ENCODE results near the gene VPS72.
"Not testable (repeated sequence)": the region's sequence is repeated elsewhere in the genome, so short reads cannot be mapped to it uniquely, and the experiment has no call there.

VPS72 gene

GRCh38 chr1:151193304-151193703, 3.3 kb upstream of the VPS72 start:
- no peak overlapping the region for H3K4me3 ChIP-seq (ENCODE audit: low read length in 2 of 2)
- peaks cover 0 to 7% of the 10 kb centered on the region in 2 donors for H3K4me1 ChIP-seq (ENCODE audit: control insufficient read depth in 2 of 2, insufficient read depth in 1 of 2, low read depth in 1 of 2, low read length in 2 of 2)
- no peak overlapping the region for H2BK120ac ChIP-seq (ENCODE audit: low read depth, low read length)
- H4K91ac ChIP-seq (ENCODE audit: low read depth, low read length, poor library complexity): no peak overlapping the region
- H3K14ac ChIP-seq (ENCODE audit: low read length): no peak overlapping the region
- H3K18ac ChIP-seq (ENCODE audit: low read length): no peak overlapping the region
- H2BK15ac ChIP-seq (ENCODE audit: low read length): no peak overlapping the region
- H2BK12ac ChIP-seq (ENCODE audit: low read length): no peak overlapping the region
- no peak overlapping the region for H3K9ac ChIP-seq (ENCODE audit: low read depth, low read length, poor library complexity)
- no peak overlapping the region for H3K4me2 ChIP-seq (ENCODE audit: insufficient read depth, low read length, poor library complexity, severe bottlenecking)
- H3K79me1 ChIP-seq (ENCODE audit: low read depth, low read length): no peaks in the 10 kb centered on the region
- DNase-seq (ENCODE audit: low spot score): no peak
- no peak overlapping the region for H2AK5ac ChIP-seq (ENCODE audit: low read depth, low read length)
- WGBS, 2 donors (ENCODE audit: extremely low coverage in 2 of 2, insufficient read length in 2 of 2, insufficient replicate concordance in 1 of 2): no CpG with 5 or more reads among the region's 6 CpGs
- H3K36me3 ChIP-seq (replicated peaks in 1 of 2; ENCODE audit: control insufficient read depth in 2 of 2, insufficient read depth in 2 of 2, low read length in 2 of 2): peaks cover 0 to 2% of the 10 kb centered on the region in 2 donors
- H2BK5ac ChIP-seq (ENCODE audit: low read length): no peak overlapping the region
- no peak overlapping the region for H2AFZ ChIP-seq (ENCODE audit: low read length)
- no peak overlapping the region for H4K8ac ChIP-seq (ENCODE audit: low read depth, low read length)
- H3K4ac ChIP-seq (ENCODE audit: low read length): no peak overlapping the region
- no peak overlapping the region for H3K27ac ChIP-seq (replicated peaks; ENCODE audit: low read length)
- H3K23ac ChIP-seq (ENCODE audit: low read depth, low read length, poor library complexity): no peak overlapping the region
- no peaks in the 10 kb centered on the region for H3K27me3 ChIP-seq (ENCODE audit: control insufficient read depth in 3 of 3, insufficient read depth in 3 of 3, low read depth in 1 of 3, low read length in 3 of 3)
- H3K9me3 ChIP-seq (replicated peaks in 1 of 2; ENCODE audit: control insufficient read depth in 2 of 2, insufficient read depth in 1 of 2, low read depth in 1 of 2, low read length in 2 of 2): no peaks in the 10 kb centered on the region

- Histone ChIP-seq H3K9ac (ENCODE audit: low read depth, low read length, poor library complexity) (no peak overlapping the region), H3K23ac (ENCODE audit: low read depth, low read length, poor library complexity) (no peak overlapping the region), H2BK12ac (ENCODE audit: low read length) (no peak overlapping the region), H3K79me1 (ENCODE audit: low read depth, low read length) (no peaks in the 10 kb centered on the region), H3K18ac (ENCODE audit: low read length) (no peak overlapping the region), H2AK5ac (ENCODE audit: low read depth, low read length) (no peak overlapping the region), H3K36me3 (replicated peaks in 1 of 2; ENCODE audit: control insufficient read depth in 2 of 2, insufficient read depth in 2 of 2, low read length in 2 of 2) (peaks cover 0 to 4% of the 10 kb centered on the region in 2 donors), H3K4me1 (ENCODE audit: control insufficient read depth in 2 of 2, insufficient read depth in 1 of 2, low read depth in 1 of 2, low read length in 2 of 2) (peaks cover 0 to 5% of the 10 kb centered on the region in 2 donors), H2AFZ (ENCODE audit: low read length) (no peak overlapping the region), H3K4me3 (ENCODE audit: low read length in 2 of 2) (no peak overlapping the region), H3K4ac (ENCODE audit: low read length) (no peak overlapping the region), H2BK15ac (ENCODE audit: low read length) (no peak overlapping the region), H2BK5ac (ENCODE audit: low read length) (no peak overlapping the region), H3K27ac (replicated peaks; ENCODE audit: low read length) (no peak overlapping the region), H3K14ac (ENCODE audit: low read length) (no peak overlapping the region), H3K9me3 (replicated peaks in 1 of 2; ENCODE audit: control insufficient read depth in 2 of 2, insufficient read depth in 1 of 2, low read depth in 1 of 2, low read length in 2 of 2) (no peaks in the 10 kb centered on the region), H3K27me3 (ENCODE audit: control insufficient read depth in 3 of 3, insufficient read depth in 3 of 3, low read depth in 1 of 3, low read length in 3 of 3) (no peaks in the 10 kb centered on the region), H4K91ac (ENCODE audit: low read depth, low read length, poor library complexity) (no peak overlapping the region), H4K8ac (ENCODE audit: low read depth, low read length) (no peak overlapping the region), H2BK120ac (ENCODE audit: low read depth, low read length) (no peak overlapping the region), H3K4me2 (ENCODE audit: insufficient read depth, low read length, poor library complexity, severe bottlenecking) (no peak overlapping the region)
- DNase-seq (ENCODE audit: low spot score): no peak
- no CpG with 5 or more reads among the region's 7 CpGs for WGBS, 2 donors (ENCODE audit: extremely low coverage in 2 of 2, insufficient read length in 2 of 2, insufficient replicate concordance in 1 of 2)
Measured at GRCh38 chr1:151192047-151192446, 2.0 kb upstream of the VPS72 start.

- peaks cover 12 to 35% of the 10 kb centered on the region in 2 donors for H3K36me3 ChIP-seq (replicated peaks in 1 of 2; ENCODE audit: control insufficient read depth in 2 of 2, insufficient read depth in 2 of 2, low read length in 2 of 2)
- not testable (repeated sequence) for H3K27me3 ChIP-seq (ENCODE audit: control insufficient read depth in 3 of 3, insufficient read depth in 3 of 3, low read depth in 1 of 3, low read length in 3 of 3); H3K9ac ChIP-seq (ENCODE audit: low read depth, low read length, poor library complexity); H3K4me1 ChIP-seq (ENCODE audit: control insufficient read depth in 2 of 2, insufficient read depth in 1 of 2, low read depth in 1 of 2, low read length in 2 of 2); H4K8ac ChIP-seq (ENCODE audit: low read depth, low read length); H3K27ac ChIP-seq (replicated peaks; ENCODE audit: low read length); H3K9me3 ChIP-seq (replicated peaks in 1 of 2; ENCODE audit: control insufficient read depth in 2 of 2, insufficient read depth in 1 of 2, low read depth in 1 of 2, low read length in 2 of 2); H2BK5ac ChIP-seq (ENCODE audit: low read length); H3K14ac ChIP-seq (ENCODE audit: low read length); H2BK12ac ChIP-seq (ENCODE audit: low read length); H2AFZ ChIP-seq (ENCODE audit: low read length); H3K79me1 ChIP-seq (ENCODE audit: low read depth, low read length); DNase-seq (ENCODE audit: low spot score); H2BK15ac ChIP-seq (ENCODE audit: low read length); H3K4ac ChIP-seq (ENCODE audit: low read length); H2AK5ac ChIP-seq (ENCODE audit: low read depth, low read length); H4K91ac ChIP-seq (ENCODE audit: low read depth, low read length, poor library complexity); H3K23ac ChIP-seq (ENCODE audit: low read depth, low read length, poor library complexity); H3K18ac ChIP-seq (ENCODE audit: low read length); H2BK120ac ChIP-seq (ENCODE audit: low read depth, low read length)
- peak overlapping the region; percentile 41 for H3K4me2 ChIP-seq (ENCODE audit: insufficient read depth, low read length, poor library complexity, severe bottlenecking)
- H3K4me3 ChIP-seq (ENCODE audit: low read length in 2 of 2): peak overlapping the region in 1 of 2 donors; percentile 77
- no CpG with 5 or more reads among the region's 8 CpGs for WGBS, 2 donors (ENCODE audit: extremely low coverage in 2 of 2, insufficient read length in 2 of 2, insufficient replicate concordance in 1 of 2)
Measured at GRCh38 chr1:151188667-151189066, 1.3 kb downstream of the VPS72 start.

- H2BK5ac ChIP-seq (ENCODE audit: low read length): no peak overlapping the region
- no peaks in the 10 kb centered on the region for H3K27me3 ChIP-seq (ENCODE audit: control insufficient read depth in 3 of 3, insufficient read depth in 3 of 3, low read depth in 1 of 3, low read length in 3 of 3)
- no peak overlapping the region for H2AFZ ChIP-seq (ENCODE audit: low read length)
- no peak overlapping the region for H3K4me3 ChIP-seq (ENCODE audit: low read length in 2 of 2)
- no peak overlapping the region for H3K4ac ChIP-seq (ENCODE audit: low read length)
- no peak overlapping the region for H3K14ac ChIP-seq (ENCODE audit: low read length)
- no peak overlapping the region for H2AK5ac ChIP-seq (ENCODE audit: low read depth, low read length)
- peaks cover 16 to 48% of the 10 kb centered on the region in 2 donors for H3K36me3 ChIP-seq (replicated peaks in 1 of 2; ENCODE audit: control insufficient read depth in 2 of 2, insufficient read depth in 2 of 2, low read length in 2 of 2)
- no peak overlapping the region for H3K18ac ChIP-seq (ENCODE audit: low read length)
- no peak overlapping the region for H4K91ac ChIP-seq (ENCODE audit: low read depth, low read length, poor library complexity)
- no peak overlapping the region for H3K4me2 ChIP-seq (ENCODE audit: insufficient read depth, low read length, poor library complexity, severe bottlenecking)
- H3K79me1 ChIP-seq (ENCODE audit: low read depth, low read length): no peaks in the 10 kb centered on the region
- H3K9ac ChIP-seq (ENCODE audit: low read depth, low read length, poor library complexity): no peak overlapping the region
- WGBS, 2 donors (ENCODE audit: extremely low coverage in 2 of 2, insufficient read length in 2 of 2, insufficient replicate concordance in 1 of 2): no CpG with 5 or more reads among the region's 1 CpG
- H2BK15ac ChIP-seq (ENCODE audit: low read length): no peak overlapping the region
- H4K8ac ChIP-seq (ENCODE audit: low read depth, low read length): no peak overlapping the region
- no peak overlapping the region for H3K27ac ChIP-seq (replicated peaks; ENCODE audit: low read length)
- DNase-seq (ENCODE audit: low spot score): no peak
- no peak overlapping the region for H2BK120ac ChIP-seq (ENCODE audit: low read depth, low read length)
- H2BK12ac ChIP-seq (ENCODE audit: low read length): no peak overlapping the region
- H3K9me3 ChIP-seq (replicated peaks in 1 of 2; ENCODE audit: control insufficient read depth in 2 of 2, insufficient read depth in 1 of 2, low read depth in 1 of 2, low read length in 2 of 2): no peaks in the 10 kb centered on the region
- no peak overlapping the region for H3K23ac ChIP-seq (ENCODE audit: low read depth, low read length, poor library complexity)
- peaks cover 0 to 5% of the 10 kb centered on the region in 2 donors for H3K4me1 ChIP-seq (ENCODE audit: control insufficient read depth in 2 of 2, insufficient read depth in 1 of 2, low read depth in 1 of 2, low read length in 2 of 2)
Measured at GRCh38 chr1:151187205-151187604, 2.8 kb downstream of the VPS72 start.
